ENCODE measurements around the gene KIF16B. TPM values are rescaled to one million over a fixed set of nuclear protein-coding genes. Genes with fewer than 3 reads are reported as not detected.

The KIF16B gene
- total and polyA plus RNA-seq, 4 donors = 5.9 to 20.3 (median 9.6) TPM

DNA sequence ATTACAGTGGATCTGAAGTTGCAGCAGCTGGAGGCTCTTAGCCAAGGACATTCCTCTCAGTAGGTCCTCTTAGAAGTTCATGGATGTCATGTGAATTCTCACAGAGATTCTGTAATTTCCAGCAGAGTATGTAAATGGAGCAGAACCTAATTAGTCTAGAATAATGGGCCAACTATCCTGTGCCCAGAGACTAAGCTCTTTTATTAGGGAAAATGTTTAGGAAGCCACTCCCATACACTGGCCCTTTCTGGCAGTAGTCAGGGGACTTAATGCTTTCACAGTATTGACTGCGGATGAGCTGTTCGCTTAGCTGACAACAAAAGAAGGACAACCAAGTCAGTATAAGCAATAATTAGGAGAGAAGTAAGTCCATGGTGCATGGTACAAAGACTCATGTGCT, 43.8 kb upstream of the KIF16B start:
- no peak overlapping the region for H3K27ac ChIP-seq (ENCODE audit: low read depth in 1 of 2, low read length in 1 of 2)
- peaks cover 0 to 5% (median under 1%) of the 10 kb centered on the region in 4 donors for H3K9me3 ChIP-seq (ENCODE audit: control insufficient read depth in 4 of 4, insufficient read depth in 3 of 4, low read length in 3 of 4)
- DNase-seq (no peak), ATAC-seq (ENCODE audit: insufficient read depth, low FRiP score) (no peak)
- WGBS, 2 donors = 97 to 98% methylated on average over 2 of the region's 2 CpGs
- H3K36me3 ChIP-seq (ENCODE audit: control insufficient read depth in 4 of 4, insufficient read depth in 4 of 4, low read length in 4 of 4) = no peaks in the 10 kb centered on the region
- no peaks in the 10 kb centered on the region for H3K27me3 ChIP-seq (ENCODE audit: control insufficient read depth in 3 of 3, insufficient read depth in 3 of 3, low read length in 2 of 3)
- TF ChIP-seq, protein P1, sequence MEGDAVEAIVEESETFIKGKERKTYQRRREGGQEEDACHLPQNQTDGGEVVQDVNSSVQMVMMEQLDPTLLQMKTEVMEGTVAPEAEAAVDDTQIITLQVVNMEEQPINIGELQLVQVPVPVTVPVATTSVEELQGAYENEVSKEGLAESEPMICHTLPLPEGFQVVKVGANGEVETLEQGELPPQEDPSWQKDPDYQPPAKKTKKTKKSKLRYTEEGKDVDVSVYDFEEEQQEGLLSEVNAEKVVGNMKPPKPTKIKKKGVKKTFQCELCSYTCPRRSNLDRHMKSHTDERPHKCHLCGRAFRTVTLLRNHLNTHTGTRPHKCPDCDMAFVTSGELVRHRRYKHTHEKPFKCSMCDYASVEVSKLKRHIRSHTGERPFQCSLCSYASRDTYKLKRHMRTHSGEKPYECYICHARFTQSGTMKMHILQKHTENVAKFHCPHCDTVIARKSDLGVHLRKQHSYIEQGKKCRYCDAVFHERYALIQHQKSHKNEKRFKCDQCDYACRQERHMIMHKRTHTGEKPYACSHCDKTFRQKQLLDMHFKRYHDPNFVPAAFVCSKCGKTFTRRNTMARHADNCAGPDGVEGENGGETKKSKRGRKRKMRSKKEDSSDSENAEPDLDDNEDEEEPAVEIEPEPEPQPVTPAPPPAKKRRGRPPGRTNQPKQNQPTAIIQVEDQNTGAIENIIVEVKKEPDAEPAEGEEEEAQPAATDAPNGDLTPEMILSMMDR (IDR thresholded peaks at IDR 0.05; ENCODE audit: control extremely low read depth, extremely low read depth) = no peak
- H3K9ac ChIP-seq (ENCODE audit: insufficient read depth in 1 of 2, low read length in 2 of 2) = no peak overlapping the region
- H3K4me3 ChIP-seq = no peak overlapping the region
- H3K4me1 ChIP-seq (ENCODE audit: control insufficient read depth in 5 of 5, insufficient read depth in 5 of 5, low read length in 5 of 5) = peaks cover 0 to 41% (median 13%) of the 10 kb centered on the region in 5 donors

DNA sequence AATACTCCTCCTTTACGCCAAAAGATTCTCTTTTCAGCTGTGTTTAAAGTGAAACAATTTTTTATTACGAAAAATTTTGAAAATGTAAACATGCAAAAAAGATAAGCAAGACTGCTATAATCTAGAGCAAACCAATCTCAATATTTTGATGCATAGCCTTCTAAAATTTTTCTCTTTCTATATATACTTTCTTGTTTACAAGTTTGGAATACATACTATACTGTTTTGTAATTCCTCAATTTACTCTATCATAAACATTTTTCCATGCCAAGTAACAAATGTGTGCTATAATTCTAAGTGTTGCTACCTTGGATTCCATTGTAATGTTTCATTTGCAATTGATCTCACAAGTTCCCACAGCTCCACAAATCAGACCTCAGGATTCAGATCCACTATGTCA, 43.1 kb upstream of the KIF16B start:
- H3K27ac ChIP-seq (ENCODE audit: low read depth in 1 of 2, low read length in 1 of 2) = no peak overlapping the region
- DNase-seq = peak in 2 of 3 donors; percentile 51 to 53
- H3K4me1 ChIP-seq (ENCODE audit: control insufficient read depth in 5 of 5, insufficient read depth in 5 of 5, low read length in 5 of 5) = peaks cover 0 to 41% (median 13%) of the 10 kb centered on the region in 5 donors
- no peak overlapping the region for H3K4me3 ChIP-seq
- peaks cover 0 to 5% (median under 1%) of the 10 kb centered on the region in 4 donors for H3K9me3 ChIP-seq (ENCODE audit: control insufficient read depth in 4 of 4, insufficient read depth in 3 of 4, low read length in 3 of 4)
- H3K9ac ChIP-seq (ENCODE audit: insufficient read depth in 1 of 2, low read length in 2 of 2) = no peak overlapping the region
- no peaks in the 10 kb centered on the region for H3K36me3 ChIP-seq (ENCODE audit: control insufficient read depth in 4 of 4, insufficient read depth in 4 of 4, low read length in 4 of 4)
- ATAC-seq (ENCODE audit: insufficient read depth, low FRiP score) = no peak
- TF ChIP-seq, protein P1 (IDR thresholded peaks at IDR 0.05; ENCODE audit: control extremely low read depth, extremely low read depth) = no peak
- H3K27me3 ChIP-seq (ENCODE audit: control insufficient read depth in 3 of 3, insufficient read depth in 3 of 3, low read length in 2 of 3) = no peaks in the 10 kb centered on the region
- WGBS, 2 donors = 85% methylated on average over 2 of the region's 2 CpGs

DNA sequence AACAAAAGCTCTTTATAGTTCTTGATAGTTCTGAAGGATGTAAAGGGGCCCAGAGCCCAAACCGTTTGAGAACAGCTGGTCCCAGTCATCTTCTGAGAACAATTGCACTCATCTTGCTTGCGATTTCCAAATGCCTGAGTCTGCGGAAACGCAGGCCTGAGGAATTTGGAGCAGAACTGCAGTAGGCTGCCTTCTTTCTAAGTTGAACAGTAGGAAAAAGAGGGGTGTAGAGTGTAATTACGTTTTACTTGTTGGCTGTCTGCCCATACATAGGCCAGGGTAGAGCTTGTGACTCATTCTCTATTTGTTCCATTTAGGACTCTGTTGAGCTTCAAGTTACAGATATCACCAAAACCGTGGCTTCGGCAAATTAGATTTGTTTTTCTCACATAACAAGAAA, 42.0 kb upstream of the KIF16B start:
- no peak overlapping the region for H3K27ac ChIP-seq (ENCODE audit: low read depth in 1 of 2, low read length in 1 of 2)

More for the DNA sequence above, 42.0 kb upstream of the KIF16B start:
- peak; percentile 27 for ATAC-seq (ENCODE audit: insufficient read depth, low FRiP score)
- H3K9ac ChIP-seq (ENCODE audit: insufficient read depth in 1 of 2, low read length in 2 of 2) = peak overlapping the region in 1 of 2 donors; percentile 36
- H3K4me1 ChIP-seq (ENCODE audit: control insufficient read depth in 5 of 5, insufficient read depth in 5 of 5, low read length in 5 of 5) = peaks cover 0 to 41% (median 13%) of the 10 kb centered on the region in 5 donors
- peaks cover 0 to 5% (median under 1%) of the 10 kb centered on the region in 4 donors for H3K9me3 ChIP-seq (ENCODE audit: control insufficient read depth in 4 of 4, insufficient read depth in 3 of 4, low read length in 3 of 4)
- H3K36me3 ChIP-seq (ENCODE audit: control insufficient read depth in 4 of 4, insufficient read depth in 4 of 4, low read length in 4 of 4) = no peaks in the 10 kb centered on the region
- DNase-seq = peak; percentile 92 to 99 (median 98)
- no peaks in the 10 kb centered on the region for H3K27me3 ChIP-seq (ENCODE audit: control insufficient read depth in 3 of 3, insufficient read depth in 3 of 3, low read length in 2 of 3)
- H3K4me3 ChIP-seq = no peak overlapping the region
- 53 to 80% methylated on average over 7 of the region's 7 CpGs for WGBS, 2 donors
- TF ChIP-seq, protein P1 (IDR thresholded peaks at IDR 0.05; ENCODE audit: control extremely low read depth, extremely low read depth) = no peak
